Activated CD8-positive, alpha-beta T cell treated with anti-CD3 and anti-CD28 coated beads for 36 hours (primary cell): ENCODE data around the gene ADRA2A. TPM values are rescaled to one million over a fixed set of nuclear protein-coding genes. Genes with fewer than 3 reads are reported as not detected.

ENCODE experiments used
- ATAC-seq: fragments of 200-7000 bp; cut with Tn5 transposase; one replicate; pipeline ENCODE4 v1.10.0; 2021; ENCODE audit warnings: mild to moderate bottlenecking, moderate library complexity
- CTCF ChIA-PET: fragments of 350-600 bp; sonication (Branson Sonifier 250); formaldehyde crosslinking; loops from one replicate; lab custom pipeline; 2021; ENCODE audit warnings: antibody characterized with exemption; lab: Charles Lee
- POLR2A ChIA-PET: fragments of 350-600 bp; sonication (Branson Sonifier 250); formaldehyde crosslinking; loops from one replicate; lab custom pipeline; 2021; ENCODE audit warnings: antibody characterized with exemption; lab: Charles Lee
- DNase-seq: peaks from one replicate; pipeline ENCODE4 v3.0.0-alpha.2; 2020
- H3K27ac Mint-ChIP-seq: one replicate; pipeline ENCODE4 v1.8.0; 2021; ENCODE audit warnings: mild to moderate bottlenecking, mixed read lengths
- H3K27me3 Mint-ChIP-seq: one replicate; pipeline ENCODE4 v1.8.0; 2021; ENCODE audit warnings: mixed read lengths
- H3K36me3 Mint-ChIP-seq: one replicate; pipeline ENCODE4 v1.8.0; 2021; ENCODE audit warnings: low read depth, mixed read lengths
- H3K4me1 Mint-ChIP-seq: one replicate; pipeline ENCODE4 v1.8.0; 2021; ENCODE audit warnings: low read depth, mixed read lengths
- H3K4me3 Mint-ChIP-seq: one replicate; pipeline ENCODE4 v1.8.0; 2021; ENCODE audit warnings: mild to moderate bottlenecking, moderate library complexity, mixed read lengths
- H3K9me3 Mint-ChIP-seq: one replicate; pipeline ENCODE4 v1.8.0; 2021; ENCODE audit warnings: mixed read lengths
- CTCF ChIP-seq: fragments of 200-600 bp; IDR thresholded peaks from one replicate; pipeline ENCODE4 v1.8.0; 2022; ENCODE audit warnings: antibody characterized with exemption, mild to moderate bottlenecking
- intact Hi-C: fragments of 100-400 bp; cut with micrococcal nuclease; formaldehyde crosslinking; loops from one replicate; pipeline ENCODE4 v1.10.0; 2022
- total RNA-seq, 2 experiments: library from RNA; stranded (reverse); gene quantifications; one replicate each; pipeline ENCODE4 v1.2.3, GENCODE V29; 2021

Gene ADRA2A
- total RNA-seq: under 1 TPM in 1 of 2 experiments, not detected in 1; 0.07 TPM

- POLR2A ChIA-PET: no interaction called here
- Mint-ChIP-seq H3K27me3 (peaks cover 59% of the 10 kb centered on the region), H3K4me1 (peaks cover 4% of the 10 kb centered on the region), H3K27ac (no peak within 1 kb of the TSS), H3K9me3 (no peaks in the 10 kb centered on the region), H3K36me3 (no peaks in the 10 kb centered on the region), H3K4me3 (peak within 1 kb of the TSS; percentile 64)
- no peak for TF ChIP-seq CTCF
- CTCF ChIA-PET: interaction anchor here (0.6 to 3.2 kb wide), 27 partner anchors 10 to 1057 kb away, joined by 3 to 31 read pairs (median 3); partner anchors contain the start of genes BBIP1 and SHOC2
- ATAC-seq (peak; percentile 51), DNase-seq (peak; percentile 34)
- intact Hi-C loops: loop anchor here (5.0 to 10.0 kb wide), 4 partner anchors 128 to 520 kb away; no protein-coding TSS in a partner anchor
These were observed at the start of gene ADRA2A for GRCh38 chr10:111076682-111077478. Gene ADRA2A, plus strand, starts transcription at chr10:111077029. Its CDS starts 968 bp downstream, at chr10:111077997.

- no peak for TF ChIP-seq CTCF
- no peak overlapping the region for H3K4me3 Mint-ChIP-seq
- H3K36me3 Mint-ChIP-seq: peaks cover 34% of the 10 kb centered on the region
- H3K27ac Mint-ChIP-seq: no peak overlapping the region
- ChIA-PET POLR2A (no interaction called here), CTCF (no interaction called here)
- H3K9me3 Mint-ChIP-seq: peaks cover 25% of the 10 kb centered on the region
- intact Hi-C loops: no loop called here
- DNase-seq (no peak), ATAC-seq (peak; percentile 90)
- H3K4me1 Mint-ChIP-seq: peaks cover 8% of the 10 kb centered on the region
- H3K27me3 Mint-ChIP-seq: no peaks in the 10 kb centered on the region
These were observed 46.6 kb upstream of the ADRA2A start for GRCh38 chr10:111030042-111030750.

- intact Hi-C loops: no loop called here
- H3K27ac Mint-ChIP-seq: no peak overlapping the region
- peaks cover 27% of the 10 kb centered on the region for H3K36me3 Mint-ChIP-seq
- DNase-seq (no peak), ATAC-seq (no peak)
- no peak overlapping the region for H3K4me3 Mint-ChIP-seq
- ChIA-PET CTCF (no interaction called here), POLR2A (no interaction called here)
- H3K4me1 Mint-ChIP-seq: peaks cover 8% of the 10 kb centered on the region
- TF ChIP-seq CTCF: no peak
- H3K9me3 Mint-ChIP-seq: peaks cover 27% of the 10 kb centered on the region
- peaks cover 2% of the 10 kb centered on the region for H3K27me3 Mint-ChIP-seq
These were observed 42.1 kb upstream of the ADRA2A start for GRCh38 chr10:111034598-111035310.

GRCh38 chr10:111035542-111035941, 41.3 kb upstream of the ADRA2A start:
- Mint-ChIP-seq H3K9me3 (peaks cover 28% of the 10 kb centered on the region), H3K4me1 (peaks cover 2% of the 10 kb centered on the region), H3K27ac (no peak overlapping the region), H3K36me3 (peaks cover 25% of the 10 kb centered on the region), H3K4me3 (no peak overlapping the region), H3K27me3 (peaks cover 2% of the 10 kb centered on the region)
- ChIA-PET POLR2A (no interaction called here), CTCF (no interaction called here)
- intact Hi-C loops: no loop called here
- DNase-seq: no peak
- ATAC-seq: no peak
- TF ChIP-seq CTCF: no peak
